A673 (cell line): Measurements from ENCODE around the gene PTTG1. TPM values are rescaled to one million over a fixed set of nuclear protein-coding genes. Genes with fewer than 3 reads are reported as not detected.

ENCODE experiments used
- BruUV-seq: library from RNA; stranded (reverse); fragments of 400-500 nt; replicated peaks from 2 replicates; lab custom pipeline; 2021; lab: Mats Ljungman, UMichigan
- CTCF ChIA-PET: fragments of 300-600 bp; sonication (Branson Sonifier 250); formaldehyde crosslinking; loops from one replicate; lab custom pipeline; 2022; ENCODE audit warnings: antibody characterized with exemption; lab: Charles Lee
- POLR2A ChIA-PET: fragments of 300-600 bp; sonication (Branson Sonifier 250); formaldehyde crosslinking; loops from one replicate; lab custom pipeline; 2022; ENCODE audit warnings: antibody characterized with exemption; ENCODE audit not compliant: low non-redundant PET; lab: Charles Lee
- DNase-seq: peaks from one replicate; pipeline ENCODE4 v3.0.0-alpha.2; 2015; ENCODE audit warnings: low spot score
- H3K27ac ChIP-seq: fragments of 200-600 bp; sonication (generic); 2 replicates; pipeline ENCODE4 v1.5.1; 2016; ENCODE audit warnings: mixed run types, low read depth, mild to moderate bottlenecking, mixed read lengths, antibody characterized with exemption, low read length; ENCODE audit not compliant: poor library complexity, severe bottlenecking
- H3K27me3 ChIP-seq: fragments of 200-600 bp; sonication (generic); replicated peaks from 2 replicates; pipeline ENCODE4 v1.6.1; 2017; ENCODE audit warnings: mixed run types, low read depth, mild to moderate bottlenecking, mixed read lengths, antibody characterized with exemption, low read length; ENCODE audit not compliant: insufficient read depth, poor library complexity
- H3K36me3 ChIP-seq: fragments of 200-600 bp; sonication (generic); 2 replicates; pipeline ENCODE4 v1.6.1; 2016; ENCODE audit warnings: mixed run types, mild to moderate bottlenecking, mixed read lengths, antibody characterized with exemption, low read length; ENCODE audit not compliant: insufficient read depth, poor library complexity, severe bottlenecking
- H3K4me1 ChIP-seq: fragments of 200-600 bp; sonication (generic); 2 replicates; pipeline ENCODE4 v1.6.1; 2017; ENCODE audit warnings: mixed run types, mild to moderate bottlenecking, mixed read lengths, antibody characterized with exemption, low read length; ENCODE audit not compliant: insufficient read depth, poor library complexity, severe bottlenecking
- H3K4me3 ChIP-seq: fragments of 200-600 bp; sonication (generic); 2 replicates; pipeline ENCODE4 v1.5.1; 2016; ENCODE audit warnings: low read depth, mixed run types, mild to moderate bottlenecking, mixed read lengths, low read length; ENCODE audit not compliant: poor library complexity, severe bottlenecking
- H3K9me3 ChIP-seq: fragments of 200-600 bp; sonication (generic); 2 replicates; pipeline ENCODE4 v1.6.1; 2016; ENCODE audit warnings: mixed run types, low read depth, mild to moderate bottlenecking, mixed read lengths, antibody characterized with exemption, low read length; ENCODE audit not compliant: poor library complexity, severe bottlenecking
- EZH2 ChIP-seq: fragments of 200-600 bp; sonication (generic); IDR thresholded peaks from 2 replicates; pipeline ENCODE4 v1.6.1; 2017; ENCODE audit warnings: borderline replicate concordance, low read depth, mild to moderate bottlenecking, mixed read lengths, antibody characterized with exemption, low read length; ENCODE audit not compliant: poor library complexity, severe bottlenecking
- intact Hi-C: fragments of 100-400 bp; cut with micrococcal nuclease; formaldehyde crosslinking; loops from one replicate; pipeline ENCODE4 v1.10.0; 2022; ENCODE audit not compliant: unreplicated experiment
- total RNA-seq: library from RNA; stranded (reverse); gene quantifications from 2 replicates; pipeline ENCODE4 v1.2.3, GENCODE V29; 2021
- TF ChIP-seq, protein P1 (sequence below): fragments of 300-800, 200-600 bp; sonication (generic); conservative IDR thresholded peaks from 2 replicates; pipeline ENCODE4 v1.5.1; 2017; ENCODE audit warnings: low read depth, mild to moderate bottlenecking, antibody characterized with exemption, low read length, moderate library complexity, mixed read lengths

The PTTG1 gene
- total RNA-seq, 1 experiment from 2014 or later: 192 TPM

DNA sequence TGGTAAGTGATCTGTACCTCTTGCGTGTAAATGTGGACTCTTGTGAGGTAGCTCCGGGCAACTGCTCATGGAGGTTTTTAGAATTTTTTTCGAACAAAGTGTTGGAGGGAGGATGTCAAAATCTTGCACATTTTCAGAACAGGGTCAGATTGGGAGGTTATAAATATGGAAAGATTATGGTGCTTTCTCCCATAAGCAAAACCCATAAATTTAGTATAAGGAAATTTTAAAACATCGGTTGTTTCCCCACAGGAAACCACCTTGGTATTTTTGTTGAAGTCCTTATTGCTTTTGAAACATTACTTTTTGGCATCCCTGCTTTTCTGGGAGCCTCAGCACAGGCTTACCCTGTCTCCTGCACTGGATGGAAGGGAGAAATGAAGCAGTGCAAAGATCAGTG is 33.9 kb downstream of the PTTG1 start:
- DNase-seq: no peak
- H3K27ac ChIP-seq: no peak overlapping the region
- ChIA-PET POLR2A (no interaction called here), CTCF (no interaction called here)
- no peak for TF ChIP-seq EZH2
- TF ChIP-seq, protein P1, sequence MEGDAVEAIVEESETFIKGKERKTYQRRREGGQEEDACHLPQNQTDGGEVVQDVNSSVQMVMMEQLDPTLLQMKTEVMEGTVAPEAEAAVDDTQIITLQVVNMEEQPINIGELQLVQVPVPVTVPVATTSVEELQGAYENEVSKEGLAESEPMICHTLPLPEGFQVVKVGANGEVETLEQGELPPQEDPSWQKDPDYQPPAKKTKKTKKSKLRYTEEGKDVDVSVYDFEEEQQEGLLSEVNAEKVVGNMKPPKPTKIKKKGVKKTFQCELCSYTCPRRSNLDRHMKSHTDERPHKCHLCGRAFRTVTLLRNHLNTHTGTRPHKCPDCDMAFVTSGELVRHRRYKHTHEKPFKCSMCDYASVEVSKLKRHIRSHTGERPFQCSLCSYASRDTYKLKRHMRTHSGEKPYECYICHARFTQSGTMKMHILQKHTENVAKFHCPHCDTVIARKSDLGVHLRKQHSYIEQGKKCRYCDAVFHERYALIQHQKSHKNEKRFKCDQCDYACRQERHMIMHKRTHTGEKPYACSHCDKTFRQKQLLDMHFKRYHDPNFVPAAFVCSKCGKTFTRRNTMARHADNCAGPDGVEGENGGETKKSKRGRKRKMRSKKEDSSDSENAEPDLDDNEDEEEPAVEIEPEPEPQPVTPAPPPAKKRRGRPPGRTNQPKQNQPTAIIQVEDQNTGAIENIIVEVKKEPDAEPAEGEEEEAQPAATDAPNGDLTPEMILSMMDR: no peak
- BruUV-seq: no TSS peak
- no peaks in the 10 kb centered on the region for H3K9me3 ChIP-seq
- H3K27me3 ChIP-seq: peaks cover 17% of the 10 kb centered on the region
- no peak overlapping the region for H3K4me3 ChIP-seq
- H3K36me3 ChIP-seq: no peaks in the 10 kb centered on the region
- intact Hi-C loops: no loop called here
- H3K4me1 ChIP-seq: no peaks in the 10 kb centered on the region

DNA sequence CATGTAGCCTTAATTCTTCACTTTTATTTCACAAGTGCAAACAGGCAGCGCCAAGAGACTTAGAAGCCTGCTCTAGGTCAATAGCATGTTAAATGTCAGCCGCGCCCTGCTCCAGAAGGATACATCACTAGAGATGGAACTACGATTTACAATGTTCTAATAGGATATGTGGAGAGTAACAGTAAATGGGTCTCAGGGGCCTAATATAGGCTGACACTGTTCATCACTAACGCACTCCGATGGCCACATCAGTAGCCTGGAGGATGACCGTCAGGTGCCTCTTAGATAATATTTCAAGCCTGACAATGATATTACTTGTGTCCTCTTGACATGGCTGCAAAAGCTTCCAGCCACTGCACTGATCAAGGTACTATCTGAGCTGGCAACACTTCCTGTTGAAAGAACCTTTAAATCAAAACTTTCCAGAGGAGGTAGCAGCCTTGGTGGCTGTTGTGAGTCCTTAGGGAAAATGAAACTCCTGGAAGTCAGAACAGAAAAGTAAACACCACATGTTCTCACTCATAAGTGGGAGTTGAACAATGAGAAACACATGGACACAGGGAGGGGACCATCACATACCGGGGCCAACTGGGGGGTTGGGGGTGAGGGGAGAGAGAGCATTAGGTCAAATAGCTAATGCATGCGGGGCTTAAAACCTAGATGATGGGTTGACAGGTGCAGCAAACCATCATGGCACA is 35.0 kb downstream of the PTTG1 start:
- ChIA-PET POLR2A (no interaction called here), CTCF (no interaction called here)
- peaks cover 17% of the 10 kb centered on the region for H3K27me3 ChIP-seq
- no peak for DNase-seq
- H3K27ac ChIP-seq: no peak overlapping the region
- no peaks in the 10 kb centered on the region for H3K36me3 ChIP-seq
- no TSS peak for BruUV-seq
- H3K4me1 ChIP-seq: no peaks in the 10 kb centered on the region
- no peak overlapping the region for H3K4me3 ChIP-seq
- intact Hi-C loops: no loop called here
- H3K9me3 ChIP-seq: no peaks in the 10 kb centered on the region
- TF ChIP-seq, protein P1: no peak
- no peak for TF ChIP-seq EZH2

DNA sequence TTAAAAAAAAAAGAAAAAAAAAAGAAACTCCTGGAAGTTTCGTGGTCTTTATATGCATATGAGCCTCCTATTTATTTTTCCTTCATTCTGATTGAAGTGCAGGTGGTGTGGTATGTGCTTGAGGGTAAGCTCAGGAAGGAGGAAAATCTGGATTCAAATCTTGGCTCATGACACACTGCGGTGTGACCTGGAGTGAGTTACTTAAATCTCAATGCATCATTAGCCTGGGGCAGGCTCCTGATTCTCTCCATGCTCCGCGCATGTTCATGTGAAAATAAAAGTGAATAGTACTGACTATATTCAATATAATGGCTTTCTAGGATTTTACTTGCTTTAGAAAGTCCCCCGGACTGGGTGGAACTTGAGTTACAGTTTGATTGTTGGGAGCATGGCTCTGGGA is 35.6 kb downstream of the PTTG1 start:
- intact Hi-C loops: no loop called here
- no TSS peak for BruUV-seq
- TF ChIP-seq, protein P1: no peak
- TF ChIP-seq EZH2: no peak
- Histone ChIP-seq H3K36me3 (no peaks in the 10 kb centered on the region), H3K4me1 (no peaks in the 10 kb centered on the region), H3K4me3 (no peak overlapping the region), H3K9me3 (no peaks in the 10 kb centered on the region), H3K27ac (no peak overlapping the region), H3K27me3 (peaks cover 17% of the 10 kb centered on the region)
- no peak for DNase-seq
- CTCF ChIA-PET: no interaction called here
- POLR2A ChIA-PET: no interaction called here
